ENCODE data around the gene KIF17. TPM values are rescaled to one million over a fixed set of nuclear protein-coding genes. Genes with fewer than 3 reads are reported as not detected.
A peak's percentile ranks its signal among the peaks of the same experiment; 100 is the strongest.

KIF17 gene
- total and polyA plus RNA-seq, 2 of the 8 experiments (the other 6 are each of a cell fraction or from before 2014, with no cell fraction given), result 6.9 to 10.4 TPM

GRCh38 chr1:20624709-20625108 is 93.1 kb downstream of the KIF17 start:
- Histone ChIP-seq H4K91ac (replicated peaks; ENCODE audit: insufficient read length, low read length) (peak overlapping the region; percentile 66), H3K4me3 (ENCODE audit: extremely low read depth in 1 of 4, insufficient read depth in 2 of 4, low read depth in 3 of 4, low read length in 4 of 4) (peak overlapping the region in 1 of 4 experiments; percentile 31; a peak in 1 of 8 replicates), H3K4me2 (ENCODE audit: insufficient read depth in 1 of 2, low read depth in 2 of 2, low read length in 2 of 2) (peak overlapping the region in 1 of 2 experiments; percentile 62; a peak in 2 of 4 replicates), H2AFZ (ENCODE audit: low read length) (no peak overlapping the region), H3K27ac (ENCODE audit: low read depth, low read length) (no peak overlapping the region), H4K20me1 (replicated peaks in 1 of 2; ENCODE audit: control insufficient read depth in 1 of 2, insufficient read depth in 2 of 2, low read length in 2 of 2) (no peaks in the 10 kb centered on the region), H3K79me1 (ENCODE audit: low read depth, low read length) (no peaks in the 10 kb centered on the region), H2BK120ac (replicated peaks; ENCODE audit: low read depth, low read length) (peak overlapping the region; percentile 79), H2BK15ac (ENCODE audit: low read length) (no peak overlapping the region), H4K5ac (ENCODE audit: insufficient read length, low read depth, low read length) (no peak overlapping the region), H3K14ac (ENCODE audit: insufficient read length) (no peak overlapping the region), H3K4ac (replicated peaks; ENCODE audit: insufficient read length, low read depth, low read length) (peak overlapping the region; percentile 60), H3K9me3 (ENCODE audit: insufficient read depth in 2 of 2, low read depth in 1 of 2, low read length in 1 of 2) (peaks cover 8 to 9% of the 10 kb centered on the region in 2 experiments; a peak in 2 of 4 replicates), H3K23me2 (ENCODE audit: low read depth, low read length) (peaks cover 2% of the 10 kb centered on the region; the same call in 1 of the 2 replicates), H3K4me1 (replicated peaks in 1 of 4; ENCODE audit: control insufficient read depth in 3 of 4, insufficient read depth in 4 of 4, low read length in 3 of 4) (peaks cover 0 to 8% (median 1%) of the 10 kb centered on the region in 4 experiments; a peak in 2 of 7 replicates), H3K27me3 (replicated peaks in 1 of 4; ENCODE audit: control insufficient read depth in 3 of 4, extremely low read depth in 1 of 4, insufficient read depth in 3 of 4, low read length in 3 of 4) (no peaks in the 10 kb centered on the region), H2BK12ac (ENCODE audit: low read depth, low read length) (no peak overlapping the region), H2BK20ac (ENCODE audit: low read length) (peak overlapping the region; percentile 62; the same call in 1 of the 2 replicates), H2AK5ac (ENCODE audit: low read depth, low read length) (no peak overlapping the region), H3K79me2 (ENCODE audit: control insufficient read depth in 1 of 2, insufficient read depth in 2 of 2, low read length in 2 of 2) (no peaks in the 10 kb centered on the region), H2BK5ac (ENCODE audit: low read depth, low read length) (peak overlapping the region; percentile 68; the same call in 1 of the 2 replicates), H3K9ac (replicated peaks in 1 of 4; ENCODE audit: extremely low read depth in 1 of 4, low read depth in 3 of 4, low read length in 3 of 4) (no peak overlapping the region), H4K8ac (ENCODE audit: extremely low read depth, insufficient read depth, low read length) (no peak overlapping the region), H3K56ac (replicated peaks; ENCODE audit: insufficient read length, low read depth, low read length) (no peak overlapping the region), H3K18ac (ENCODE audit: extremely low read depth, low read length) (peak overlapping the region; percentile 81; the same call in 1 of the 2 replicates), H3K23ac (ENCODE audit: insufficient read length) (no peak overlapping the region), H3K36me3 (ENCODE audit: control insufficient read depth in 2 of 4, insufficient read depth in 4 of 4, low read length in 3 of 4) (peaks cover 0 to 2% (median 0%) of the 10 kb centered on the region in 4 experiments; a peak in 1 of 8 replicates)
- POLR2A ChIA-PET (ENCODE audit: partially characterized antibody), result interaction anchor here (0.8 to 2.1 kb wide), 2 partner anchors 9 to 15 kb away, joined by 3 to 13 read pairs; partner anchors contain the start of gene PINK1
- CTCF ChIA-PET (ENCODE audit: partially characterized antibody), result interaction anchor here (1.3 to 1.4 kb wide), 2 partner anchors 9 kb away, joined by 5 to 11 read pairs; partner anchors contain the start of gene PINK1
- FAIRE-seq (no peak), DNase-seq (ENCODE audit: low read depth in 1 of 2, low spot score in 2 of 2) (no peak)
- WGBS, 2 experiments (ENCODE audit: extremely low coverage in 1 of 2, insufficient coverage in 1 of 2, insufficient read length in 1 of 2, insufficient replicate concordance in 2 of 2, low coverage in 1 of 2, low lambda C conversion rate in 2 of 2, missing lambda C conversion rate in 1 of 2), result 79% methylated on average over 1 of the region's 1 CpG; no CpG with 5 or more reads in 1 of the 2 experiments
- TF ChIP-seq SP1 (IDR thresholded peaks at IDR 0.05; ENCODE audit: low read depth, low read length), result no peak
- TF ChIP-seq TEAD4 (IDR thresholded peaks at IDR 0.05; ENCODE audit: low read depth, low read length), result no peak
- TF ChIP-seq TAF1 (IDR thresholded peaks at IDR 0.05; ENCODE audit: low read depth, low read length), result no peak
